Prostate gland (tissue), 2 donors: ENCODE data around the gene BHLHA15. TPM values are rescaled to one million over a fixed set of nuclear protein-coding genes. Genes with fewer than 3 reads are reported as not detected.

Experiments
- DNase-seq: peaks from one replicate; pipeline ENCODE4 v3.0.0-alpha.2; 2019; ENCODE audit warnings: low spot score
- H3K27ac ChIP-seq, 2 donors: fragments of 200-600 bp; sonication (generic); 2 replicates each; pipeline ENCODE4 v1.5.1; 2017 to 2019
- H3K27me3 ChIP-seq: fragments of 200-600 bp; sonication (generic); replicated peaks from 2 replicates; pipeline ENCODE4 v1.5.1; 2019; ENCODE audit not compliant: insufficient read depth
- H3K36me3 ChIP-seq, 2 donors: fragments of 200-600 bp; sonication (generic); 1 replicate in 1 of 2; 2 replicates in 1 of 2; pipeline versions ENCODE4 v1.5.1 to v1.8.1; 2017 to 2019
- H3K4me1 ChIP-seq: fragments of 200-600 bp; sonication (generic); replicated peaks from 2 replicates; pipeline ENCODE4 v1.5.1; 2019
- H3K4me3 ChIP-seq, 2 donors: fragments of 200-600 bp; sonication (generic); 2 replicates each; pipeline ENCODE4 v1.5.1; 2017 to 2019
- H3K9me3 ChIP-seq: fragments of 200-600 bp; sonication (generic); 2 replicates; pipeline ENCODE4 v1.5.1; 2017
- CTCF ChIP-seq, 4 experiments: fragments of 200-600 bp in 2 of 4; fragments of 450-650 bp in 2 of 4; sonication (generic) in 2 of 4; IDR thresholded peaks; 1 replicate in 3 of 4; 2 replicates in 1 of 4; pipeline ENCODE4 v1.5.1; 2016 to 2019; ENCODE audit warnings: antibody characterized with exemption in 4 of 4, mild to moderate bottlenecking in 2 of 4, moderate library complexity in 2 of 4
- POLR2A ChIP-seq: fragments of 450-650 bp; IDR thresholded peaks from one replicate; pipeline ENCODE4 v1.6.1; 2016; ENCODE audit warnings: antibody characterized with exemption, mild to moderate bottlenecking
- POLR2AphosphoS5 ChIP-seq: sonication (generic); formaldehyde crosslinking; IDR thresholded peaks from one replicate; pipeline ENCODE4 v1.6.1; 2017; ENCODE audit warnings: antibody characterized with exemption
- WGBS: methylation state at CpG from one replicate; pipeline ENCODE4 v1.1.5; 2018; 5-methylcytosine and 5-hydroxymethylcytosine counted together
- intact Hi-C: fragments of 100-400 bp; cut with DNase I; formaldehyde crosslinking; loops from one replicate; pipeline ENCODE4 v1.14.2; 2022
- total RNA-seq, 2 donors: library from RNA; depleted of rRNA; stranded (reverse); fragments of >200 nt; gene quantifications; one replicate each; pipeline ENCODE4 v1.1.0, GENCODE V29; 2016

BHLHA15 gene
- total RNA-seq, 2 donors from 2014 or later, result 24.6 to 90.9 TPM

- H3K36me3 ChIP-seq, result no peaks in the 10 kb centered on the region
- no peak for TF ChIP-seq POLR2AphosphoS5
- no peak for TF ChIP-seq CTCF (IDR thresholded peaks at IDR 0.05)
- TF ChIP-seq POLR2A, result no peak
- intact Hi-C loops, result no loop called here
- no peaks in the 10 kb centered on the region for H3K4me1 ChIP-seq
- H3K9me3 ChIP-seq, result no peaks in the 10 kb centered on the region
- WGBS, result 91% methylated on average over 16 of the region's 16 CpGs
- no peak overlapping the region for H3K27ac ChIP-seq
- H3K27me3 ChIP-seq, result no peaks in the 10 kb centered on the region
- no peak overlapping the region for H3K4me3 ChIP-seq
- no peak for DNase-seq
Observed at GRCh38 chr7:98232799-98233198, 21.6 kb downstream of the BHLHA15 start.

- Histone ChIP-seq H3K9me3 (no peaks in the 10 kb centered on the region), H3K4me3 (no peak overlapping the region), H3K36me3 (no peaks in the 10 kb centered on the region), H3K27ac (no peak overlapping the region), H3K27me3 (no peaks in the 10 kb centered on the region), H3K4me1 (no peaks in the 10 kb centered on the region)
- 91% methylated on average over 22 of the region's 32 CpGs for WGBS
- no peak for DNase-seq
- intact Hi-C loops, result no loop called here
- no peak for TF ChIP-seq POLR2A
- no peak for TF ChIP-seq CTCF (IDR thresholded peaks at IDR 0.05)
- no peak for TF ChIP-seq POLR2AphosphoS5
Observed at GRCh38 chr7:98233219-98234070, 22.2 kb downstream of the BHLHA15 start.

- WGBS, result 95% methylated on average over 10 of the region's 10 CpGs
- H3K27ac ChIP-seq, result no peak overlapping the region
- intact Hi-C loops, result no loop called here
Observed at GRCh38 chr7:98234429-98235147, 23.3 kb downstream of the BHLHA15 start.

GRCh38 chr7:98235901-98236300 lies 24.7 kb downstream of the BHLHA15 start:
- 89% methylated on average over 11 of the region's 11 CpGs for WGBS
- Histone ChIP-seq H3K9me3 (no peaks in the 10 kb centered on the region), H3K36me3 (no peaks in the 10 kb centered on the region), H3K27ac (no peak overlapping the region), H3K4me1 (no peaks in the 10 kb centered on the region), H3K4me3 (no peak overlapping the region), H3K27me3 (no peaks in the 10 kb centered on the region)
- intact Hi-C loops, result no loop called here
- TF ChIP-seq CTCF (IDR thresholded peaks at IDR 0.05) (no peak), POLR2AphosphoS5 (no peak), POLR2A (no peak)
- DNase-seq, result no peak

More at GRCh38 chr7:98234429-98235147, 23.3 kb downstream of the BHLHA15 start:
- Histone ChIP-seq H3K27me3 (no peaks in the 10 kb centered on the region), H3K36me3 (no peaks in the 10 kb centered on the region), H3K9me3 (no peaks in the 10 kb centered on the region), H3K4me1 (no peaks in the 10 kb centered on the region), H3K4me3 (no peak overlapping the region)
- no peak for TF ChIP-seq POLR2A
- no peak for TF ChIP-seq POLR2AphosphoS5
- TF ChIP-seq CTCF (IDR thresholded peaks at IDR 0.05), result no peak
- no peak for DNase-seq
